ENCODE results near the gene FHOD3.

Gene FHOD3

GRCh38 chr18:36392979-36393287 is 95.4 kb downstream of the FHOD3 start:
- Histone ChIP-seq H3K4me2 (ENCODE audit: low read length) (no peak overlapping the region), H3K56ac (ENCODE audit: low read length) (no peak overlapping the region), H4K5ac (ENCODE audit: low read length) (no peak overlapping the region), H3K18ac (ENCODE audit: low read length) (no peak overlapping the region), H2BK5ac (ENCODE audit: low read length) (no peak overlapping the region), H2BK15ac (replicated peaks; ENCODE audit: low read depth) (no peak overlapping the region), H2BK120ac (ENCODE audit: low read depth, low read length) (no peak overlapping the region), H3K4me3 (ENCODE audit: low read length) (no peak overlapping the region), H3K36me3 (ENCODE audit: control insufficient read depth, insufficient read depth, low read length) (no peaks in the 10 kb centered on the region), H4K8ac (ENCODE audit: low read depth, low read length) (no peak overlapping the region), H3K79me1 (ENCODE audit: low read length) (no peaks in the 10 kb centered on the region), H3K4ac (ENCODE audit: low read depth, low read length) (no peak overlapping the region), H2AK5ac (ENCODE audit: low read length) (no peak overlapping the region), H3K23ac (ENCODE audit: low read length) (no peak overlapping the region), H3K27me3 (ENCODE audit: insufficient read depth, low read length, poor library complexity) (no peaks in the 10 kb centered on the region), H3K79me2 (ENCODE audit: control insufficient read depth, insufficient read depth, low read length) (no peaks in the 10 kb centered on the region), H3K9ac (ENCODE audit: low read length) (no peak overlapping the region), H3K4me1 (ENCODE audit: control insufficient read depth, low read depth, low read length) (no peaks in the 10 kb centered on the region), H3K27ac (ENCODE audit: low read depth, low read length) (no peak overlapping the region)
- DNase-seq = no peak
- no CpG with 5 or more reads among the region's 3 CpGs for WGBS (ENCODE audit: extremely low coverage, insufficient coverage, low lambda C conversion rate)

GRCh38 chr18:36394486-36394885 is 97.0 kb downstream of the FHOD3 start:
- WGBS (ENCODE audit: extremely low coverage, insufficient coverage, low lambda C conversion rate) = no CpG with 5 or more reads among the region's 3 CpGs
- Histone ChIP-seq H4K8ac (ENCODE audit: low read depth, low read length) (no peak overlapping the region), H2BK15ac (replicated peaks; ENCODE audit: low read depth) (no peak overlapping the region), H3K79me1 (ENCODE audit: low read length) (no peaks in the 10 kb centered on the region), H4K5ac (ENCODE audit: low read length) (no peak overlapping the region), H3K36me3 (ENCODE audit: control insufficient read depth, insufficient read depth, low read length) (no peaks in the 10 kb centered on the region), H3K23ac (ENCODE audit: low read length) (no peak overlapping the region), H3K4ac (ENCODE audit: low read depth, low read length) (no peak overlapping the region), H3K18ac (ENCODE audit: low read length) (no peak overlapping the region), H3K4me2 (ENCODE audit: low read length) (no peak overlapping the region), H3K4me3 (ENCODE audit: low read length) (no peak overlapping the region), H3K27ac (ENCODE audit: low read depth, low read length) (no peak overlapping the region), H2AK5ac (ENCODE audit: low read length) (no peak overlapping the region), H2BK5ac (ENCODE audit: low read length) (no peak overlapping the region), H3K79me2 (ENCODE audit: control insufficient read depth, insufficient read depth, low read length) (no peaks in the 10 kb centered on the region), H3K27me3 (ENCODE audit: insufficient read depth, low read length, poor library complexity) (no peaks in the 10 kb centered on the region), H2BK120ac (ENCODE audit: low read depth, low read length) (no peak overlapping the region), H3K56ac (ENCODE audit: low read length) (no peak overlapping the region), H3K9ac (ENCODE audit: low read length) (no peak overlapping the region), H3K4me1 (ENCODE audit: control insufficient read depth, low read depth, low read length) (no peaks in the 10 kb centered on the region)
- no peak for DNase-seq

- H3K27ac ChIP-seq (ENCODE audit: low read depth, low read length) = no peak overlapping the region
- H3K79me1 ChIP-seq (ENCODE audit: low read length) = no peaks in the 10 kb centered on the region
- no peaks in the 10 kb centered on the region for H3K79me2 ChIP-seq (ENCODE audit: control insufficient read depth, insufficient read depth, low read length)
- H3K4me1 ChIP-seq (ENCODE audit: control insufficient read depth, low read depth, low read length) = no peaks in the 10 kb centered on the region
- no peak overlapping the region for H3K9ac ChIP-seq (ENCODE audit: low read length)
- H4K8ac ChIP-seq (ENCODE audit: low read depth, low read length) = no peak overlapping the region
- H3K4me3 ChIP-seq (ENCODE audit: low read length) = no peak overlapping the region
- H2BK15ac ChIP-seq (replicated peaks; ENCODE audit: low read depth) = no peak overlapping the region
- no peak overlapping the region for H3K18ac ChIP-seq (ENCODE audit: low read length)
- H3K4me2 ChIP-seq (ENCODE audit: low read length) = no peak overlapping the region
- H2AK5ac ChIP-seq (ENCODE audit: low read length) = no peak overlapping the region
- no peak overlapping the region for H2BK120ac ChIP-seq (ENCODE audit: low read depth, low read length)
- H3K56ac ChIP-seq (ENCODE audit: low read length) = no peak overlapping the region
- DNase-seq = no peak
- no peak overlapping the region for H4K5ac ChIP-seq (ENCODE audit: low read length)
- H3K23ac ChIP-seq (ENCODE audit: low read length) = no peak overlapping the region
- no peak overlapping the region for H3K4ac ChIP-seq (ENCODE audit: low read depth, low read length)
- no peak overlapping the region for H2BK5ac ChIP-seq (ENCODE audit: low read length)
- H3K36me3 ChIP-seq (ENCODE audit: control insufficient read depth, insufficient read depth, low read length) = no peaks in the 10 kb centered on the region
- no peaks in the 10 kb centered on the region for H3K27me3 ChIP-seq (ENCODE audit: insufficient read depth, low read length, poor library complexity)
These were observed 98.7 kb downstream of the FHOD3 start for GRCh38 chr18:36396190-36396589.

GRCh38 chr18:36397033-36397432 is 99.5 kb downstream of the FHOD3 start:
- H3K36me3 ChIP-seq (ENCODE audit: control insufficient read depth, insufficient read depth, low read length) = no peaks in the 10 kb centered on the region
- H3K79me1 ChIP-seq (ENCODE audit: low read length) = no peaks in the 10 kb centered on the region
- no peak overlapping the region for H3K4me2 ChIP-seq (ENCODE audit: low read length)
- H2BK120ac ChIP-seq (ENCODE audit: low read depth, low read length) = no peak overlapping the region
- no peak overlapping the region for H2BK15ac ChIP-seq (replicated peaks; ENCODE audit: low read depth)
- H3K18ac ChIP-seq (ENCODE audit: low read length) = no peak overlapping the region
- no peaks in the 10 kb centered on the region for H3K27me3 ChIP-seq (ENCODE audit: insufficient read depth, low read length, poor library complexity)
- no peaks in the 10 kb centered on the region for H3K4me1 ChIP-seq (ENCODE audit: control insufficient read depth, low read depth, low read length)
- no peak overlapping the region for H3K56ac ChIP-seq (ENCODE audit: low read length)
- no peak overlapping the region for H3K4ac ChIP-seq (ENCODE audit: low read depth, low read length)
- H3K23ac ChIP-seq (ENCODE audit: low read length) = no peak overlapping the region
- no peak overlapping the region for H3K4me3 ChIP-seq (ENCODE audit: low read length)
- no peak overlapping the region for H2BK5ac ChIP-seq (ENCODE audit: low read length)
- H3K9ac ChIP-seq (ENCODE audit: low read length) = no peak overlapping the region
- no peak overlapping the region for H2AK5ac ChIP-seq (ENCODE audit: low read length)
- H4K8ac ChIP-seq (ENCODE audit: low read depth, low read length) = no peak overlapping the region
- H4K5ac ChIP-seq (ENCODE audit: low read length) = no peak overlapping the region
- no peak for DNase-seq
- H3K27ac ChIP-seq (ENCODE audit: low read depth, low read length) = no peak overlapping the region
- no peaks in the 10 kb centered on the region for H3K79me2 ChIP-seq (ENCODE audit: control insufficient read depth, insufficient read depth, low read length)

GRCh38 chr18:36398419-36398818 is 100.9 kb downstream of the FHOD3 start:
- DNase-seq = no peak
- Histone ChIP-seq H3K4me3 (ENCODE audit: low read length) (no peak overlapping the region), H3K79me2 (ENCODE audit: control insufficient read depth, insufficient read depth, low read length) (no peaks in the 10 kb centered on the region), H2AK5ac (ENCODE audit: low read length) (no peak overlapping the region), H3K4me2 (ENCODE audit: low read length) (no peak overlapping the region), H2BK120ac (ENCODE audit: low read depth, low read length) (no peak overlapping the region), H3K4ac (ENCODE audit: low read depth, low read length) (no peak overlapping the region), H3K4me1 (ENCODE audit: control insufficient read depth, low read depth, low read length) (no peaks in the 10 kb centered on the region), H3K27me3 (ENCODE audit: insufficient read depth, low read length, poor library complexity) (no peaks in the 10 kb centered on the region), H4K5ac (ENCODE audit: low read length) (no peak overlapping the region), H2BK15ac (replicated peaks; ENCODE audit: low read depth) (no peak overlapping the region), H3K36me3 (ENCODE audit: control insufficient read depth, insufficient read depth, low read length) (no peaks in the 10 kb centered on the region), H3K23ac (ENCODE audit: low read length) (no peak overlapping the region), H3K56ac (ENCODE audit: low read length) (no peak overlapping the region), H2BK5ac (ENCODE audit: low read length) (no peak overlapping the region), H4K8ac (ENCODE audit: low read depth, low read length) (no peak overlapping the region), H3K9ac (ENCODE audit: low read length) (no peak overlapping the region), H3K27ac (ENCODE audit: low read depth, low read length) (no peak overlapping the region), H3K18ac (ENCODE audit: low read length) (no peak overlapping the region), H3K79me1 (ENCODE audit: low read length) (no peaks in the 10 kb centered on the region)
- WGBS (ENCODE audit: extremely low coverage, insufficient coverage, low lambda C conversion rate) = no CpG with 5 or more reads among the region's 3 CpGs

- Histone ChIP-seq H3K27me3 (ENCODE audit: insufficient read depth, low read length, poor library complexity) (no peaks in the 10 kb centered on the region), H3K56ac (ENCODE audit: low read length) (no peak overlapping the region), H3K79me1 (ENCODE audit: low read length) (no peaks in the 10 kb centered on the region), H2BK5ac (ENCODE audit: low read length) (no peak overlapping the region), H3K4me2 (ENCODE audit: low read length) (no peak overlapping the region), H2AK5ac (ENCODE audit: low read length) (no peak overlapping the region), H3K18ac (ENCODE audit: low read length) (no peak overlapping the region), H2BK120ac (ENCODE audit: low read depth, low read length) (no peak overlapping the region), H3K4me1 (ENCODE audit: control insufficient read depth, low read depth, low read length) (no peaks in the 10 kb centered on the region), H3K23ac (ENCODE audit: low read length) (no peak overlapping the region), H3K9ac (ENCODE audit: low read length) (no peak overlapping the region), H3K79me2 (ENCODE audit: control insufficient read depth, insufficient read depth, low read length) (no peaks in the 10 kb centered on the region), H4K5ac (ENCODE audit: low read length) (no peak overlapping the region), H3K36me3 (ENCODE audit: control insufficient read depth, insufficient read depth, low read length) (no peaks in the 10 kb centered on the region), H3K27ac (ENCODE audit: low read depth, low read length) (no peak overlapping the region), H2BK15ac (replicated peaks; ENCODE audit: low read depth) (no peak overlapping the region), H3K4ac (ENCODE audit: low read depth, low read length) (no peak overlapping the region), H3K4me3 (ENCODE audit: low read length) (no peak overlapping the region), H4K8ac (ENCODE audit: low read depth, low read length) (no peak overlapping the region)
- WGBS (ENCODE audit: extremely low coverage, insufficient coverage, low lambda C conversion rate) = no CpG with 5 or more reads among the region's 4 CpGs
- DNase-seq = no peak
These were observed 101.5 kb downstream of the FHOD3 start for GRCh38 chr18:36399055-36399454.
